LNCAP (cell line): ENCODE data around the gene PLPP4.

Experiments
- TF ChIP-seq, protein P1 (sequence below): fragments of 450-650 bp; IDR thresholded peaks from 2 replicates; pipeline ENCODE4 v1.5.1; 2017; ENCODE audit warnings: mild to moderate bottlenecking

The PLPP4 gene

GRCh38 chr10:120614680-120615079 lies 157.7 kb downstream of the PLPP4 start:
- TF ChIP-seq, protein P1, sequence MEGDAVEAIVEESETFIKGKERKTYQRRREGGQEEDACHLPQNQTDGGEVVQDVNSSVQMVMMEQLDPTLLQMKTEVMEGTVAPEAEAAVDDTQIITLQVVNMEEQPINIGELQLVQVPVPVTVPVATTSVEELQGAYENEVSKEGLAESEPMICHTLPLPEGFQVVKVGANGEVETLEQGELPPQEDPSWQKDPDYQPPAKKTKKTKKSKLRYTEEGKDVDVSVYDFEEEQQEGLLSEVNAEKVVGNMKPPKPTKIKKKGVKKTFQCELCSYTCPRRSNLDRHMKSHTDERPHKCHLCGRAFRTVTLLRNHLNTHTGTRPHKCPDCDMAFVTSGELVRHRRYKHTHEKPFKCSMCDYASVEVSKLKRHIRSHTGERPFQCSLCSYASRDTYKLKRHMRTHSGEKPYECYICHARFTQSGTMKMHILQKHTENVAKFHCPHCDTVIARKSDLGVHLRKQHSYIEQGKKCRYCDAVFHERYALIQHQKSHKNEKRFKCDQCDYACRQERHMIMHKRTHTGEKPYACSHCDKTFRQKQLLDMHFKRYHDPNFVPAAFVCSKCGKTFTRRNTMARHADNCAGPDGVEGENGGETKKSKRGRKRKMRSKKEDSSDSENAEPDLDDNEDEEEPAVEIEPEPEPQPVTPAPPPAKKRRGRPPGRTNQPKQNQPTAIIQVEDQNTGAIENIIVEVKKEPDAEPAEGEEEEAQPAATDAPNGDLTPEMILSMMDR, result no peak

- TF ChIP-seq, protein P1, result no peak
These were observed 159.4 kb downstream of the PLPP4 start for GRCh38 chr10:120616311-120616911.

DNA sequence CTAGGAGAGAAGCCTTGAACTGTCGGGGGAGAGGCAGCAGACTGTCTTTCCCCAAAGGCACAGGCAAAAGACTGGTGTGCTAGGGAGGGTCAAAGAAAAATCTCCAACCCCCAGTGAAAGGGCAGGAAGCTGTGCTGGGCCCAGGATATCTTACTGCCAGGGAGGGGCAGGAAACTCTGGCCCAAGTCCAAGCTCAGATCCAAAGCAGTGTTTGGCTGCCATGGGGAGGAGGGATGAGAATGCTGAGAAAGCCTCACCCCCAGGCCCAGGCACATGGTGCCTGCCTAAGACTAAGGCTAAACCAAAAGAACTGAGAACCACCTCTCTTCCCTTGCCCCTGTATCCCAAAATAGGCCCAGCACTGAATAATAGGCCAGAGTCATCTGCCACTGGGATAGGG lies 171.2 kb downstream of the PLPP4 start:
- TF ChIP-seq, protein P1, result no peak

- TF ChIP-seq, protein P1, result no peak
These were observed 173.2 kb downstream of the PLPP4 start for GRCh38 chr10:120630266-120630665.

DNA sequence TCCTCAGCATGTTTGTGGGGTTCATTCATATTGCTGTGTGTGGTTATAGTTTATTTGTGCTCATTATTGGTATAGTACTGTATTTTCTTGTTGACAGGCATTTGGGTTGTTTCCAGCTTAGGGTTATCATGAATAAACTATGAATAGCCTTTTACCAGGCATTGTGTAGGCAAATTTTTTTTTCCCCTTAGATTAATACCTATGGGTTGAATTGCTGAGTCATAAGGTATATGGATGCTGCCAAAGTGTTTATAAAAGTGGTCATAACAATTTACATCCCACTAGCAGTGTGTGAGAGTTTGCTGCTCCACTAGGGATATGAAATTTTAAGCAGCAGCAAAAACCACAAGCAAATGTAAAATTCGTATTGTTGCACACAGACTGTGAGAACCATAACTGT lies 175.0 kb downstream of the PLPP4 start:
- TF ChIP-seq, protein P1, result no peak

- TF ChIP-seq, protein P1, result no peak
These were observed 175.9 kb downstream of the PLPP4 start for GRCh38 chr10:120632942-120633341.

DNA sequence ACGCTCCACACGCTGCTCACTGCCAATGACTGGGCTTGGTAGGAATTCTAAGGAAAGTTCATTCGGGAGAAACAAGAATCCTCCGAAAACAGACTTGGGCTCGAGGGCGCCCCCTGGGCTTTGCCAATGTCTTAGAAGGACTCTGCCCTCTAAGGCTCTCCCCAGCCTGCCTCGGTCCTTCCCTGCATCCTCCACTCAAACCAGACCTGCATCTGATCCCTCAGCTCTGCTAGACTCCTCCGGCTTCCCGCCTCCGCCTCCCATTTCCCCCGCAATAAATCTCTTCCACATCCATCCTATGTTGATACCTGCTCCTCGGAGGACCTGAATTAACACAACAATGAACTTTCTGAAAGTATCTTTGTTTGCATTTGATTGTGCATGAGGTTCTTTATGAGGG lies 177.6 kb downstream of the PLPP4 start:
- TF ChIP-seq, protein P1, result peak; percentile 32; the same call in 1 of the 2 replicates
